HepG2 (cell line): Measurements from ENCODE around the gene OR6S1. TPM values are rescaled to one million over a fixed set of nuclear protein-coding genes. Genes with fewer than 3 reads are reported as not detected.

Source experiments
- HDAC1 ChIP-seq: sonication (generic); formaldehyde crosslinking; IDR thresholded peaks from 2 replicates; pipeline ENCODE4 v1.5.1; 2020; ENCODE audit warnings: mild to moderate bottlenecking, missing genetic modification reagents
- HHEX ChIP-seq: IDR thresholded peaks from 2 replicates; pipeline ENCODE4 v1.6.1; 2016; ENCODE audit warnings: control low read depth
- HOXD1 ChIP-seq: sonication (generic); formaldehyde crosslinking; IDR thresholded peaks from 2 replicates; pipeline ENCODE4 v1.5.0; 2020; ENCODE audit warnings: missing genetic modification reagents
- JUNB ChIP-seq: sonication (generic); formaldehyde crosslinking; IDR thresholded peaks from 2 replicates; pipeline ENCODE4 v1.8.0; 2022; ENCODE audit warnings: missing genetic modification reagents, mild to moderate bottlenecking, borderline replicate concordance
- MEF2D ChIP-seq: sonication (generic); formaldehyde crosslinking; IDR thresholded peaks from 2 replicates; pipeline ENCODE4 v1.5.1; 2020; ENCODE audit warnings: mild to moderate bottlenecking, missing genetic modification reagents
- NFYC ChIP-seq: IDR thresholded peaks from 2 replicates; pipeline ENCODE4 v1.6.1; 2016; ENCODE audit warnings: missing genetic modification reagents, missing compliant biosample characterization
- NR2C2 ChIP-seq: sonication (generic); formaldehyde crosslinking; IDR thresholded peaks from 2 replicates; pipeline ENCODE4 v1.4.0; 2020; ENCODE audit warnings: missing genetic modification reagents, mild to moderate bottlenecking, moderate library complexity, borderline replicate concordance
- PHF21A ChIP-seq: sonication (generic); formaldehyde crosslinking; IDR thresholded peaks from 2 replicates; pipeline ENCODE4 v1.5.0; 2020; ENCODE audit warnings: mild to moderate bottlenecking, missing genetic modification reagents
- POGZ ChIP-seq: sonication (generic); formaldehyde crosslinking; IDR thresholded peaks from 2 replicates; pipeline ENCODE4 v1.4.0; 2020; ENCODE audit warnings: mild to moderate bottlenecking, missing genetic modification reagents
- SNAI1 ChIP-seq: sonication (generic); formaldehyde crosslinking; IDR thresholded peaks from 2 replicates; pipeline ENCODE4 v1.5.0; 2020; ENCODE audit warnings: mild to moderate bottlenecking, missing genetic modification reagents, borderline replicate concordance
- SP1 ChIP-seq, 2 experiments: fragments of 450-650 bp in 1 of 2; sonication (generic) in 1 of 2; formaldehyde crosslinking in 1 of 2; IDR thresholded peaks; 2 replicates each; pipeline versions ENCODE4 v1.4.0 to v1.6.1; 2016 to 2020; ENCODE audit warnings: missing genetic modification reagents in 1 of 2
- TBL1XR1 ChIP-seq: fragments of 150-350 bp; IDR thresholded peaks from 2 replicates; pipeline ENCODE4 v1.6.1; 2014; ENCODE audit warnings: borderline replicate concordance, low read length; ENCODE audit not compliant: partially characterized antibody
- TOPORS ChIP-seq: sonication (generic); formaldehyde crosslinking; IDR thresholded peaks from 2 replicates; pipeline ENCODE4 v1.8.0; 2023; ENCODE audit warnings: mild to moderate bottlenecking, missing genetic modification reagents
- YEATS4 ChIP-seq: sonication (generic); formaldehyde crosslinking; IDR thresholded peaks from 2 replicates; pipeline ENCODE4 v1.4.0; 2020; ENCODE audit warnings: missing genetic modification reagents, borderline replicate concordance
- ZC3H13 ChIP-seq: sonication (generic); formaldehyde crosslinking; IDR thresholded peaks from 2 replicates; pipeline ENCODE4 v1.8.1; 2023; ENCODE audit warnings: mild to moderate bottlenecking, missing genetic modification reagents, moderate library complexity
- ZIK1 ChIP-seq: sonication (generic); formaldehyde crosslinking; IDR thresholded peaks from 2 replicates; pipeline ENCODE4 v1.5.0; 2020; ENCODE audit warnings: mild to moderate bottlenecking, low read depth, missing genetic modification reagents, borderline replicate concordance
- ZKSCAN8 ChIP-seq: IDR thresholded peaks from 2 replicates; pipeline ENCODE4 v1.6.1; 2016; ENCODE audit warnings: borderline replicate concordance, missing genetic modification reagents, missing compliant biosample characterization
- ZNF816 ChIP-seq: sonication (generic); formaldehyde crosslinking; IDR thresholded peaks from 2 replicates; pipeline ENCODE4 v1.8.0; 2022; ENCODE audit warnings: missing genetic modification reagents, mild to moderate bottlenecking, borderline replicate concordance
- polyA plus RNA-seq, 8 experiments: library from polyadenylated mRNA; depleted of rRNA in 3 of 8; stranded (reverse) in 7 of 8; unstranded in 1 of 8; fragments of >200 nt; fragmentation: Illumina TruSeq in 4 of 8; extraction: Trizol in 4 of 8; gene quantifications; 2 replicates each; pipeline versions ENCODE4 v1.2.1 to v1.2.3, GENCODE V29; 2011 to 2016; ENCODE audit warnings: low read depth in 4 of 8, missing spikeins in 1 of 8, mixed read lengths in 1 of 8; ENCODE audit not compliant: insufficient read depth in 1 of 8
- total RNA-seq, 5 experiments: library from RNA; depleted of rRNA; stranded (reverse); fragments of >200 nt; fragmentation: Illumina TruSeq; extraction: Trizol; gene quantifications; 2 replicates each; pipeline ENCODE4 v1.2.3, GENCODE V29; 2016; ENCODE audit warnings: low read depth in 1 of 5
- TF ChIP-seq, protein P1 (sequence below): sonication (generic); formaldehyde crosslinking; IDR thresholded peaks from 2 replicates; pipeline ENCODE4 v1.4.0; 2020; ENCODE audit warnings: missing genetic modification reagents, low read depth, mild to moderate bottlenecking, borderline replicate concordance
- TF ChIP-seq, protein P2 (sequence below): IDR thresholded peaks from 2 replicates; pipeline ENCODE4 v1.6.1; 2016; ENCODE audit warnings: missing compliant biosample characterization, missing genetic modification reagents, borderline replicate concordance
- TF ChIP-seq, protein P3 (sequence below): sonication (generic); formaldehyde crosslinking; conservative IDR thresholded peaks from 2 replicates; pipeline ENCODE4 v1.4.0; 2020; ENCODE audit warnings: missing genetic modification reagents
- TF ChIP-seq, protein P4 (sequence below): sonication (generic); formaldehyde crosslinking; IDR thresholded peaks from 2 replicates; pipeline ENCODE4 v1.4.0; 2020; ENCODE audit warnings: missing genetic modification reagents

Gene OR6S1
- total and polyA plus RNA-seq, 2 of the 13 experiments (the other 11 are each of a cell fraction or from before 2014, with no cell fraction given): 0.09 TPM; not detected in 1

DNA sequence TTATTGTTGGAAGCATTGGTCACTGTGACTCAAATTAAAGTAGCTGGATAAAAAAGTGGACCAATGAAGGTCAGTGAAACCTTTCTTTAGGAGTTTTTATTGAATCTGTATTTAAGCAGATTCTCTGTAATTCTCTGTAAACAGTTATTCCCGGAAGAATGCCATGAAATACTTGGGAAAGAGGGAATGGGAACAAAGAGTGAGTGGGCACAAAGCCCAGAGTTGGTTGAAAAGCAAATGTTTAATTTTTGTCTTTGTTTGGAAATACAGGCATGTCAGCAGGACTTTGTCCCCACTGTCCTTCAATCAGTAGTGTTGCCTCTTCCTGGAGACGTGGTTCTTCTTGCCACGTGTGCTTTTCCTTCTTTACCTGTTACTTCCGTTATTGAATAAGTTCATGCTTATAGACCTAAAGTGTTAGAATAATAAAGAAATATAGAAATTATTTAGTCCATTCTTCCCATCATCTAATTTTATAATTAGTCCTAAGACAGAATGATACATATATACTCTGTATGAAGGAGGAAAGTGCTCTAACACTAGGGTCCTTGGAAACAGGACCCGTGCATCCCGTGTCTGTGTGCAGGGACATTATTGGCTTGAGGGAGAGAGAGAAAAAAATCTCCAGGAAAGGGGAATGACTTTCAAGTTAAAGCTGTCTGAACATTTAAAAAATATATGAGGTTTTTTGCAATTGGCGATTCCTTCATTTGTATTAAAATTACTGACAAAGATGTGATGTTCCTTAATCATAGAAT is 45.1 kb upstream of the OR6S1 start (continued):
- TF ChIP-seq NFYC (CRISPR knock-in tag) (no peak; the same call in 1 of the 2 replicates), POGZ (peak; percentile 10; the same call in 1 of the 2 replicates), ZKSCAN8 (CRISPR knock-in tag) (peak; percentile 81), HOXD1 (CRISPR knock-in tag) (peak; percentile 75; the same call in 1 of the 2 replicates), TBL1XR1 (peak; percentile 81), SP1 (IDR thresholded peaks at IDR 0.05) (no peak), SP1 (CRISPR knock-in tag; IDR thresholded peaks at IDR 0.05) (no peak), JUNB (CRISPR knock-in tag) (no peak), ZIK1 (CRISPR knock-in tag) (0 out of 2 replicates have a peak, but pooled peaks have one; percentile 45), ZNF816 (CRISPR knock-in tag) (no peak; the same call in 1 of the 2 replicates), HHEX (CRISPR knock-in tag) (0 out of 2 replicates have a peak, but pooled peaks have one; percentile 19), HDAC1 (CRISPR knock-in tag) (peak; percentile 55), NR2C2 (peak; percentile 50; the same call in 1 of the 2 replicates), MEF2D (CRISPR knock-in tag) (peak; percentile 71; the same call in 1 of the 2 replicates), ZC3H13 (0 out of 2 replicates have a peak, but pooled peaks have one; percentile 13), YEATS4 (CRISPR knock-in tag) (peak; percentile 89; the same call in 1 of the 2 replicates), PHF21A (CRISPR knock-in tag) (peak; percentile 66; the same call in 1 of the 2 replicates), SNAI1 (CRISPR knock-in tag) (no peak), TOPORS (CRISPR knock-in tag) (no peak)
- TF ChIP-seq, protein P1, sequence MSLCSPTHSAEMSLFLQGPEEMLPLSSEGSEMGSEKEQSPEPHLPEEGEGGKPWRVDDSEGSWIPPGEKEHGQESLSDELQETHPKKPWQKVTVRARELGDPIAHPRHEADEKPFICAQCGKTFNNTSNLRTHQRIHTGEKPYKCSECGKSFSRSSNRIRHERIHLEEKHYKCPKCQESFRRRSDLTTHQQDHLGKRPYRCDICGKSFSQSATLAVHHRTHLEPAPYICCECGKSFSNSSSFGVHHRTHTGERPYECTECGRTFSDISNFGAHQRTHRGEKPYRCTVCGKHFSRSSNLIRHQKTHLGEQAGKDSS (CRISPR knock-in tag): no peak
- TF ChIP-seq, protein P2, sequence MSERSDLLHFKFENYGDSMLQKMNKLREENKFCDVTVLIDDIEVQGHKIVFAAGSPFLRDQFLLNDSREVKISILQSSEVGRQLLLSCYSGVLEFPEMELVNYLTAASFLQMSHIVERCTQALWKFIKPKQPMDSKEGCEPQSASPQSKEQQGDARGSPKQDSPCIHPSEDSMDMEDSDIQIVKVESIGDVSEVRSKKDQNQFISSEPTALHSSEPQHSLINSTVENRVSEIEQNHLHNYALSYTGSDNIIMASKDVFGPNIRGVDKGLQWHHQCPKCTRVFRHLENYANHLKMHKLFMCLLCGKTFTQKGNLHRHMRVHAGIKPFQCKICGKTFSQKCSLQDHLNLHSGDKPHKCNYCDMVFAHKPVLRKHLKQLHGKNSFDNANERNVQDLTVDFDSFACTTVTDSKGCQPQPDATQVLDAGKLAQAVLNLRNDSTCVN (CRISPR knock-in tag): no peak
- TF ChIP-seq, protein P3, sequence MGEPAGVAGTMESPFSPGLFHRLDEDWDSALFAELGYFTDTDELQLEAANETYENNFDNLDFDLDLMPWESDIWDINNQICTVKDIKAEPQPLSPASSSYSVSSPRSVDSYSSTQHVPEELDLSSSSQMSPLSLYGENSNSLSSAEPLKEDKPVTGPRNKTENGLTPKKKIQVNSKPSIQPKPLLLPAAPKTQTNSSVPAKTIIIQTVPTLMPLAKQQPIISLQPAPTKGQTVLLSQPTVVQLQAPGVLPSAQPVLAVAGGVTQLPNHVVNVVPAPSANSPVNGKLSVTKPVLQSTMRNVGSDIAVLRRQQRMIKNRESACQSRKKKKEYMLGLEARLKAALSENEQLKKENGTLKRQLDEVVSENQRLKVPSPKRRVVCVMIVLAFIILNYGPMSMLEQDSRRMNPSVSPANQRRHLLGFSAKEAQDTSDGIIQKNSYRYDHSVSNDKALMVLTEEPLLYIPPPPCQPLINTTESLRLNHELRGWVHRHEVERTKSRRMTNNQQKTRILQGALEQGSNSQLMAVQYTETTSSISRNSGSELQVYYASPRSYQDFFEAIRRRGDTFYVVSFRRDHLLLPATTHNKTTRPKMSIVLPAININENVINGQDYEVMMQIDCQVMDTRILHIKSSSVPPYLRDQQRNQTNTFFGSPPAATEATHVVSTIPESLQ (CRISPR knock-in tag): 0 out of 2 replicates have a peak, but pooled peaks have one; percentile 51
- TF ChIP-seq, protein P4, sequence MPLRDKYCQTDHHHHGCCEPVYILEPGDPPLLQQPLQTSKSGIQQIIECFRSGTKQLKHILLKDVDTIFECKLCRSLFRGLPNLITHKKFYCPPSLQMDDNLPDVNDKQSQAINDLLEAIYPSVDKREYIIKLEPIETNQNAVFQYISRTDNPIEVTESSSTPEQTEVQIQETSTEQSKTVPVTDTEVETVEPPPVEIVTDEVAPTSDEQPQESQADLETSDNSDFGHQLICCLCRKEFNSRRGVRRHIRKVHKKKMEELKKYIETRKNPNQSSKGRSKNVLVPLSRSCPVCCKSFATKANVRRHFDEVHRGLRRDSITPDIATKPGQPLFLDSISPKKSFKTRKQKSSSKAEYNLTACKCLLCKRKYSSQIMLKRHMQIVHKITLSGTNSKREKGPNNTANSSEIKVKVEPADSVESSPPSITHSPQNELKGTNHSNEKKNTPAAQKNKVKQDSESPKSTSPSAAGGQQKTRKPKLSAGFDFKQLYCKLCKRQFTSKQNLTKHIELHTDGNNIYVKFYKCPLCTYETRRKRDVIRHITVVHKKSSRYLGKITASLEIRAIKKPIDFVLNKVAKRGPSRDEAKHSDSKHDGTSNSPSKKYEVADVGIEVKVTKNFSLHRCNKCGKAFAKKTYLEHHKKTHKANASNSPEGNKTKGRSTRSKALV (CRISPR knock-in tag): 0 out of 2 replicates have a peak, but pooled peaks have one; percentile 42
